Colon (tissue), 2 donors: ENCODE results near the gene AOPEP.
"Not testable (repeated sequence)": the region's sequence is repeated elsewhere in the genome, so short reads cannot be mapped to it uniquely, and the experiment has no call there.

Experiments
- FAIRE-seq: peaks from 2 replicates; lab custom pipeline; 2012; peaks lifted over from hg19 to GRCh38; lab: Jason Lieb, UNC
- donor health status: control.
- donor health status: control.

AOPEP gene

GRCh38 chr9:94933511-94933828 lies 207.0 kb downstream of the AOPEP start:
- no peak for FAIRE-seq

- no peak for FAIRE-seq
These were observed 208.4 kb downstream of the AOPEP start for GRCh38 chr9:94934816-94935328.

- no peak for FAIRE-seq
These were observed 208.9 kb downstream of the AOPEP start for GRCh38 chr9:94935396-94935795.

GRCh38 chr9:94936419-94936818 lies 209.9 kb downstream of the AOPEP start:
- FAIRE-seq = no peak

- no peak for FAIRE-seq
These were observed 210.9 kb downstream of the AOPEP start for GRCh38 chr9:94937214-94937903.

GRCh38 chr9:94938384-94938783 lies 211.9 kb downstream of the AOPEP start:
- no peak for FAIRE-seq

- FAIRE-seq = not testable (repeated sequence)
These were observed 213.8 kb downstream of the AOPEP start for GRCh38 chr9:94940296-94940695.

GRCh38 chr9:94941211-94941875 lies 214.8 kb downstream of the AOPEP start:
- FAIRE-seq = no peak

GRCh38 chr9:94944626-94945025 lies 218.1 kb downstream of the AOPEP start:
- FAIRE-seq = no peak

- FAIRE-seq = no peak
These were observed 219.0 kb downstream of the AOPEP start for GRCh38 chr9:94945197-94946144.

GRCh38 chr9:94946256-94946655 lies 219.8 kb downstream of the AOPEP start:
- FAIRE-seq = no peak

- no peak for FAIRE-seq
These were observed 222.2 kb downstream of the AOPEP start for GRCh38 chr9:94948567-94949235.

GRCh38 chr9:94949370-94949769 lies 222.9 kb downstream of the AOPEP start:
- FAIRE-seq = no peak

GRCh38 chr9:94950040-94950578 lies 223.6 kb downstream of the AOPEP start:
- no peak for FAIRE-seq

GRCh38 chr9:94950579-94951323 lies 224.3 kb downstream of the AOPEP start:
- FAIRE-seq = no peak

- no peak for FAIRE-seq
These were observed 225.0 kb downstream of the AOPEP start for GRCh38 chr9:94951324-94952135.

- FAIRE-seq = no peak
These were observed 226.3 kb downstream of the AOPEP start for GRCh38 chr9:94952565-94953373.

- FAIRE-seq = no peak
These were observed 230.2 kb downstream of the AOPEP start for GRCh38 chr9:94956731-94957130.

GRCh38 chr9:94960964-94961363 lies 234.5 kb downstream of the AOPEP start:
- FAIRE-seq = no peak
